ENCODE results near the gene LARP1B.
"Not testable (repeated sequence)": the region's sequence is repeated elsewhere in the genome, so short reads cannot be mapped to it uniquely, and the experiment has no call there.

LARP1B gene

GRCh38 chr4:128228845-128229795 is 168.0 kb downstream of the LARP1B start:
- no peak for DNase-seq

GRCh38 chr4:128232719-128233118 is 171.6 kb downstream of the LARP1B start:
- no peak for DNase-seq

- no peak for DNase-seq
These were observed 173.7 kb downstream of the LARP1B start for GRCh38 chr4:128234836-128235235.

GRCh38 chr4:128241019-128241418 is 179.9 kb downstream of the LARP1B start:
- no peak for DNase-seq

- DNase-seq, result peak; percentile 35
These were observed 180.4 kb downstream of the LARP1B start for GRCh38 chr4:128241425-128241913.

DNA sequence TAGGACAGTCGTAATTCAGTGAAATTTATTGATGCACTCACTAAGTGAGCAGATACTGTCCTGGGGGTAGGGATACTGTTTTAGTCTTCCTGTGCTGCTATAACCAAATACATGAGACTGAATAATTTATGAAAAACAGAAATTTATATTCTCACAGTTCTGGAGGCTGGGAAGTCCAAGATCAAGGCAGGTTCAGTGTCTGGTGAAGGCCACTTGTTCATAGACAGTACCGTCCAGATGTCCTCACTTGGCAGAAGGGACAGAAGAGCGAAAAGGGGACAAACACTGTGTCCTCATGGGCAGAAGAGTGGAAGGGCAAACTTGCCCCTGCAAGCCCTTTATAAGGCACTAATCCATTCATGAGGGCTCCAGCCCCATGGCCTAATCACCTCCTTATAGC is 180.9 kb downstream of the LARP1B start:
- no peak for DNase-seq

DNA sequence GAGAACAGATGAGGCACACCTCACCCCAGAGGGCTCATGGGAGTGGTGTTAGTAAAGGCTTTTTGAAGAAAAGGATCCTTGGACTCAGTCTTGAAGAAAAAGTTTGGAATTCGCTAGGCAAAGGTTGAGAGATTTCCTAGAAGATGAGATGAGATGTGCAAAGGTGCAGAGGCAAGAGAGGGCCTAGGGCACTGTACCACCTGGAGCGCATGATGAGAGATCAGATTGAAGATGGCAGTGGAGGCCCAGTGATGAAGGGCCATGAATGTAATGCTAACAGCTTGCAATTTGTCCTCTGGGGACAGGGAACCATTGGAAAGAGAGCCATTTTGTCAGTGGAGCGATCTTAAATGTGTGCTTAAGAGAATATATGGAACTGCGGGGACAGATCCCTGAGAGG is 181.5 kb downstream of the LARP1B start:
- DNase-seq, result no peak

GRCh38 chr4:128244379-128244778 is 183.3 kb downstream of the LARP1B start:
- DNase-seq, result no peak

DNA sequence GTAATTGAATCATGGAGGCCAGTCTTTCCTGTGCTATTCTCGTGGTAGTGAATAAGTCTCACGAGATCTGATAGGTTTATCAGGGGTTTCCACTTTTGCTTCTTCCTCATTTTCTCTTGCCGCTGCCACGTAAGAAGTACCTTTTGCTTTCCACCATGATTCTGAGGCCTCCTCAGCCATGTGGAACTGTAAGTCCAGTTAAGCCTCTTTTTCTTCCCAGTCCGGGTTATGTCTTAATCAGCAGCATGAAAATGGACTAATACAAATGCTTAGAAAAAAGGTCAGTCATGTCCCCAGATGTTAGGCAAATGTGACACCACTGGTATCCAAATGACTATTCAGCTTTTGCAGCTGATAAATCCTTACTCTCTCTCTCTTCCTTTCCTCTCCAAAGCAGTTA is 184.3 kb downstream of the LARP1B start:
- DNase-seq, result not testable (repeated sequence)

- DNase-seq, result no peak
These were observed 186.8 kb downstream of the LARP1B start for GRCh38 chr4:128247906-128248305.

DNA sequence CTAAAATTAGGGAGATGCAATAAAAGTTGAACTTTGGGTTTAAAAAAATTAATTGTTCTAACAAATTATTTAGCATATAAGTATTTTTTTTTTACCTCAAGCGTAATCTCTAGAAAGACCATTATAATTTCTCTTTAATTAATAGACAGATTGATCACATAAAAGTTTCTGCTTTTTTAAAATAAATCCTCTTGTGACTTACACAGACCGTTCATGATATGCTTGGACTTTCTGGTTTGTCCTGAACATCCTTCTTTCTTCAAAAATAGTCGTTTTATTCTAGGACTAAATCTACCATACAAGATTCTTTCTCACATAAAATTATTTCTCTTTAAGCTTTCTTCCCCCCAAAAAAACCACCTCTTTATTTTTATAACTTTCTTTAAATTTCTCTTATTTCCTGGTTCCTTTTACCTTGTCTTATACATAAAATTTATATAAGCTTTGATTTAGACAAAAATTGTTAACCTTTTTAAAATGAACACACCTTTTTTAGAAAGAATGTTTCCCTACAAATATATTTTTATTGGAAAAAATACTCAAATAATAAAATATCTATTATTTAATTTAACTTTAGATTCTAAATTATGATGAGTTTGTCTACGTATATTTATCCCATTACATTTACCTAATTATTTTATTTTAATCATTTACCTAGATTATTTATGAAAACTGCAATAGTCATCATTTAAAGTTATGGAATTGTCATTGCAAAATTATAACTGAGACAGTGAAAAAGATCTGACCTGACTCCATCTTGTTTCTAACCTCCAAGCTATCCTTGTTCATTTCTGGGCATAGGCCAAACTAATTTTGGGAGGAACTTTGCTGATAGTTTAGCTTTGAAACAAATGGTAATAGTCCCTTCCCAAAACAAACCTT is 188.9 kb downstream of the LARP1B start:
- no peak for DNase-seq

DNA sequence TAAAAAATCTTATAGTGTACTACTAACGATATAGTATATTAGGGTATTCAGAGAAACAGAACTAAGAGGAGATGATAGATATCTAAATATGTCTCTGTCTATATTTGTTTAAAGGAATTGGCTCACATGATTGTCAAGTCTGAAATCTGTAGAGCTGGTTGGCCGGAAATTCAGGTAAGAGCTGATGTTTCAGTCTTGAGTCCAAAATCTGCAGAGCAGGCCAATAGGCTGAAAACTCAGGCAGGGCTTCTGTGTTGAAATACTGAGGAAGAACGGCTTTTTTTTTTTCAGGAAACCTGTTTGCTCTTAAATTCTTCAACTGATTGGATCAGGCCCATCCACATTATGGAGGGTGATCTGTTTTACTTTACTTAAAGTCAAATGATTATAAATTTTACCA is 194.8 kb downstream of the LARP1B start:
- DNase-seq, result no peak

GRCh38 chr4:128256539-128256938 is 195.4 kb downstream of the LARP1B start:
- DNase-seq, result no peak

DNA sequence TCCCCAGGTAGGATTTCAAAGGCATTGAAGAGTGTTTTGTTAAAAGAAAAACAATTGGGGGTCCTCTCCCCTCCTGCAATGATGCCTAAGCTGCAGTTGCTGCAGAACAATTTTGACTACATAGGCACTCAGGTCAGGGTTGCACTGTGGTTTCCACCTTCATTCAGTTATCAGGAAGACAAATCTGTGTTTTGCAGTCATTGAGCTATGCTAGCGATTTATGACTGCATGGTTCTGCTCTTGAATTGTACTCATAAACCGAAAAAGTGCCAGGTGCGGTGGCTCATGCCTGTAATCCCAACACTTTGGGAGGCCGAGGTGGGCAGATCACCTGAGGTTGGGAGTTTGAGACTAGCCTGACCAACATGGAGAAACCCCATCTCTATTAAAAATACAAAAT is 197.1 kb downstream of the LARP1B start:
- DNase-seq, result not testable (repeated sequence)

- not testable (repeated sequence) for DNase-seq
These were observed 198.8 kb downstream of the LARP1B start for GRCh38 chr4:128259889-128260288.
